GM18868 (cell line): ENCODE results near the gene MXI1.
"Not testable (repeated sequence)": the region's sequence is repeated elsewhere in the genome, so short reads cannot be mapped to it uniquely, and the experiment has no call there.

Experiments
- ATAC-seq: cut with Tn5 transposase; IDR thresholded peaks from one replicate; pipeline ENCODE4 v1.9.1; 2021; ENCODE audit warnings: mild to moderate bottlenecking, moderate library complexity; ENCODE audit not compliant: unreplicated experiment

MXI1 gene

DNA sequence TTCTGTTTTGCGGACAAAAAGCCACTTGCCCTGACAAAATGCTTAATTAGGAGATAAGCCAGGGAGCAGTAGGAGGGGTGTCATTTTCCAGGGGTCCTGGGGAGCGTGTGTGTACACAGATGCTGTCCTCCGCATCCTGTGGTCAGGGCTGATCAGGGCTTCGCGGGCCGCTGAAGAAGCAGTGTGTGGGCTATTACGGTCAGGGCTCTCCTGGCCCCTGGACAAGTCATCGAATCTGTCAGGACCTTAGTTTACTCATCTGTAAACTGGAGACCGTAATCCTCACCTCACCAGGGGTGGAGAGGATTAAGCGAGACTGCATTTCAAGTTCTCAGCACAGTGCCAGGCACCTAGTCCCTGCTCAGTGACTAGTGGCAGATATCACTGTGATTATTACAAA, 26.0 kb upstream of the MXI1 start:
- ATAC-seq = no peak

DNA sequence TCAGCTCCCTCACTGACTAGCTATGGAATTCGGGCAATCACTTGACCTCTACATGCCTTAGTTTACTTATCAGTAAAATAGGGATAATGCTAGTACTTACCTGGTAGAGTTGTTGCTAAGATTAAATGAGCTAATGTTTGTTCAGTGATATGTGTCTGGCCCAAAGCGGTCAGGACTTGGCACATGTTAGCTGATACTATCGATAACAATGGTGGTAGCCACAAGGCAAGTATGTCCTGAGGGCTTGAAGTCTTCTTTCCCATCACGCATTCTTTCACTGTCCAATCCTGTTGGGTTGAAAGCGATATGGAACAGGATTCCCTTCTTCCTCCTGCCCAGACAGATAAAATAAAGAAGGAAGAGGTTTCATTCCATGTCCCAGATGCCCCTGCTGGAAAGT, 25.5 kb upstream of the MXI1 start:
- no peak for ATAC-seq

DNA sequence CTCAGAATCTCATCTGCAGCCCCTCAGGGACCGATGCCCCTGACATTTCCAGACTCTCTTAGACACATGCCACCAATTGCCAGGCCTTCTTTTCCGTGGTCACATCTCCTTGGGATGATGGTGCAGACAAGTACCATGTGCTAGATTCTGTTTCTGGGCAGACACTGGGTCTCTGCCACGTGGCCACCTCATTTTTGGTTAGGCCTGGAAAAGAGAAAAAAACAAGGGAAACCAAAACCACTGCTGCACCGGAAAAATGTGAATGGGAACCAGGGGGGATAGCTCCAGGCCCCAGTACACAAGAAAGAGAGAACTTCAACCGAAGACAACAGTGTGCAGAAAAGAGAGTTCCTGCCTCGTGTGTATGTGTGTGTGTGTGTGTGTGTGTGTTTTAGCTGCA, 23.0 kb upstream of the MXI1 start:
- ATAC-seq = no peak

GRCh38 chr10:110185646-110186182, 21.7 kb upstream of the MXI1 start:
- ATAC-seq = not testable (repeated sequence)

- ATAC-seq = no peak
Observed at GRCh38 chr10:110190170-110190569, 17.2 kb upstream of the MXI1 start.

GRCh38 chr10:110192552-110192951, 14.9 kb upstream of the MXI1 start:
- ATAC-seq = no peak

GRCh38 chr10:110200503-110200902, 6.9 kb upstream of the MXI1 start:
- ATAC-seq = peak; percentile 49

GRCh38 chr10:110201046-110201445, 6.4 kb upstream of the MXI1 start:
- not testable (repeated sequence) for ATAC-seq

DNA sequence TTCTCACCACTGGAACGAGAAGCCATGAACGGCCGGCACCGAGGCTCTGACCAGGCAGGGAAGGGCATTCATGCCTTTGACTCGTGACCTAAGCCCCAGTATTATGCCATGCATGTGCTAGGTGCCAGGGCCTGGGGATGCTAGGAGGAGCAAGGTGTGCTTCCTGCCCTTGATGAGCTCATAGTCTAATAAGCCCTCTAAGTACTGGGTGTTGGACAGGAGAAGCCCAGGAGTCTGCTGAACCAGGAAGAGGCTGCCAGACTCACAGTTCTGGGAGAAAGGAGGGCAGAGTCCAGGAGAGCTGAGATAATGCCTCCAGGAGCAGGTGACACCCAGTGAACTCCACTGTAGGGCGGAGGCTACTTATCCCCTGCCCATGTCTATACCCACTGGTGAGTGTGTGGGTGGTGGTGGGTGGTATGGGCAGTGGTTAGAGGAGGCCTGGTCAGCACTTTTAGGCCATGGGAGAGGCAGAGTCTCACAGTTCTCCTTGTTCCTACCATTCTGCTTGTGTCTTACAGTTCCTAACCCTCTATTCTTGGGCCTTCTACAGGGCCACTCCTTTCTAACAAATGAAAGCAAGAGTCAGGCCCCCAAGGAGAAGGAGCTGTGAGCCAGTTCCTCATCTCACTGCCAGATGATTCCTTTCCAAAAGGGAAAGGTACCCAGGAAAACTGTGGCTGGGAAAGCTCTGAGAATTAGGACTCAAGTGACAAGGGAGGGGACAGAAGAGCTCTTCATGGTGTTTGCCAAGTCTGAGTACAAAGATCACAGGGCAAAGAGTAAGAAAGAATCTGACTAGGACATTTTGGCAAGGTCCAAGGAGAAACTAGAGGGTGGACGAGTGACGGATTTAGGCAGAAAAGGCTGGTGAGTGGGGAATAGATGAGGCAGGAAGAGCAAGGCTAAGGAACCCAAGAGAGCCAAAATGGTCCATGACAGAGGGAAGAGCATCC, 3.6 kb upstream of the MXI1 start:
- ATAC-seq = no peak

- no peak for ATAC-seq
Observed at GRCh38 chr10:110205051-110205675, 2.2 kb upstream of the MXI1 start.

DNA sequence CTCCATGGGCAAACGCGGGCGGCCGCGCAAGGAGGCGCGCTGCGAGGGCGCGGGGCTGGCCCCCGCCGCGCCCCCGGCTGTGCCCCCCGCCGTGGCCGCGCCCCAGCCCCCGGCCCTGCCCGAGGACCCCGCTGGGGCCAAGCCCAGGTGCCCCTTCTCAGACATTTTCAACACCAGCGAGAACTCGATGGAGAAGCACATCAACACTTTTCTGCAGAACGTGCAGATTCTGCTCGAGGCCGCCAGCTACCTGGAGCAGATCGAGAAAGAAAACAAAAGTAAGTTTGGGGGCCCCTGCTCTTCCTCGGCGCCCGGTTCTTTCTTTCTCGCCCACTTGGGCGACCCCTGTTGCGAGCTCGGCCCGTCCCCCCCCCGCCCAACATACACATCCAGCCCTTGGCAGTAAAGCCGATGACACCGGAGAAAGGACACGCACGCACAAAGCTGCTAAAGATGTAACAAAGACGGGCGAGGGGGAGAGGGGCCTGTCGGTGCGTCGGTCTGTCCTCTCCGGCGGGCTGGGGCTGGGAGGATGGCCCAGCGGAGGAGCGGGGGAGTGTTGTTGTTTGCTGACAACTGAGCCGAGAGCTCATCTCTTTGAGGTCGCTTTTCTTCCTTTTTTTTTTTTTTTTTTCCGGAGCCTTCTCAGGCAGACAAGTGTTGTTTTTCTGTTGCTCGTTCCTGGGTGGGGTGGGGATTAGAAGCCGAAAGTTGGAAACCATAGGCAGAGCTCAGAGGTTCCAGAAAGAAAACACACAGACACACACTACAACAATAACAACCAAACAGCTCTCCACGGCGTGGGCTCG, 604 bp downstream of the MXI1 start:
- ATAC-seq = no peak

DNA sequence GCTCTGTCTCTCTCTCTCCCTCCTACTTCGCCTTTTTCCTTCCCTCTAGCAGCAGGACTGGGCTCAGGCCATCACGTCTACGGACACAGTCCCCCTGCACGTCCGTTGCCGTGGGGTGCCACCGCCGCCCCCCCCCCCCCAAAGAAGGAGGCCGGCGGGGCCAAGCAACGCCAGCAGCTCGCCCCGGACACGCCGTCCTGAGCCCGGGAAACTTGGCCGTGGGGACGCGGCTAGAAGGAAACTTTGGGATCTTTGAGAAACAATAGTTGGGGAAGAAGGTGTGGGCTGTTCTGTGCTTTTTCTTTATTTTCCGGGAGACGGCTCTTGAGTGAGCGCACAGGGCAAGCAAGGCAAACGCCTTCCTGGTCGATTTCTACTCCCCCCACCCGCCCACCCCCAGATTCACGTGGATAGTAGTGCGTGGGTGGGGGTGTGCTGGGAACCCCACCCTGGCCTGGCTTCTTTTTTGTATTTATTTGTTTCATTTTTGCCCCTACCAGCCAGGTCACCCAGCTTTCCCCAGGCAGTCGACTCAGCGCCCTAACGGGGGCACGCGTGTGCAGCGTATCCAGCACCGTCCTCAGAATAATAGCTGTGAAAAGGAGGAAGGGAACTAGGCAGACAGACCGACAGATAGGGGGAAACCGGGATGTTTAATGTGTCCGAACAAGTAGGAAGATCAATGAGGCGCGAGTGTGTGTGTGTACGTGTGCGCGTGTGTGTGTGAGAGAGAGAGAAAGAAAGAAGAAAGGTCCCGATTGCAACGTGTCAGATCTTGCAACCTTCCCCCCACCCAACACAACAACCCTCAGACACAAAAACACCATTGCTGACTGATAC, 1.4 kb downstream of the MXI1 start:
- no peak for ATAC-seq

DNA sequence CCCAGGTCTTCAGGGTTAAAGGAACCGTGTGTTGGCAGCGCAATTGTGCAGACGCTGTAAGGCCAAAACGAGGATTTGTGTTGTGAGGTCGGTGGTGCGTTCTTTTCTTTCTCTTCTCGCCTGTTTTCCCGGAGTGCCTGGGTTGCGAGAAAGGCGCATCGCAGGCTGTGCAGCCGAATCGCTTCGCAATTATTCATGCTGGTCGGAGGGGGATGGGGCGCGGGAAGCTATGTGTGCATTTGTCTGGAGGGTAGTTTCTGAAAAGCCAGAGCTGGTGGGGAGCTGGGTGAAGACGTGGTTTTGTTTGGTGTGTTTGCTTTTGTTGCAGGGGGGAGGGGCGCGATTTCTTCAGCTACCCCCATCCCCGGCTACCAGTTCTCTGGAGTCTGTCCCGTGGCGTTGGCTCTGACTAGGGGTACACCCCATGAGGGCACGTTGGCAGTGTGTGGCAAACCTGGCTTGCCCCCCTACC, 2.1 kb downstream of the MXI1 start:
- ATAC-seq = no peak

DNA sequence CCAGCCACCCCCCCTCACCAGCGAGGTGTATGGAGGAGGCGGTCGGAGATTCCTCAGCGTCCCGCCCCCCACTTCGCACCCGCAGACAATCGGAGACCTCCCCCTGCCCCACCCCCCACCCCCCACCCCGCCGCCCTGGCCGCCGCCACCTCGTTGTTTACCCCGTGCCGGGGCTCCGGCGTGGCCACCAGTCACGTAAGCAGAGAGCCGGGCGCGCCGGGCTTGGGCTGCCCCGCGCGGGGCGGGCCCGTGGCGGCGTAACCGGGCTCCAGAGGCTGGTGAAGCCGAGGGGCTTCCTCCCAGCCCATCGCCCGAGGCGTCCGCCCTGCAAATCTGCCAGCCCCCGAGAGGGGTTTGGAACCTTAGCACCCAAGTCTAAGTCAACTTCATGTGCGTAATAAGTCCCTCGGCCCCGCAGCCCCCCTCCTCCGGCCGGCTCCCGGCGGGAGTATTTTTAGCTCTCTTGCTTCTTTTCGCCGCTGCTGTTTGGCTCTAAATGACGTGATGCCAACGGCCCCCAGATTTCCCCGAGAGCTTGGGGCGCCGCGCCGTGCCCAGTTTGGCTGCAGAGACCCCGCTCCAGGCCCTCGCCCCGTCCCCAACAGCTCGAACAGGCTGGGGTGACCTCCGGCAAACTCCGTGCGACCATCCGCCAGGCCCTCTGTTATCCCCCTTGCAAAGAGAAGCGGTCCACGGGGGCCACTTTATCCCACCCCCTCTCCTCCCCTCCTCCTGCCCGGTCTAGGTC, 2.7 kb downstream of the MXI1 start:
- ATAC-seq = no peak

DNA sequence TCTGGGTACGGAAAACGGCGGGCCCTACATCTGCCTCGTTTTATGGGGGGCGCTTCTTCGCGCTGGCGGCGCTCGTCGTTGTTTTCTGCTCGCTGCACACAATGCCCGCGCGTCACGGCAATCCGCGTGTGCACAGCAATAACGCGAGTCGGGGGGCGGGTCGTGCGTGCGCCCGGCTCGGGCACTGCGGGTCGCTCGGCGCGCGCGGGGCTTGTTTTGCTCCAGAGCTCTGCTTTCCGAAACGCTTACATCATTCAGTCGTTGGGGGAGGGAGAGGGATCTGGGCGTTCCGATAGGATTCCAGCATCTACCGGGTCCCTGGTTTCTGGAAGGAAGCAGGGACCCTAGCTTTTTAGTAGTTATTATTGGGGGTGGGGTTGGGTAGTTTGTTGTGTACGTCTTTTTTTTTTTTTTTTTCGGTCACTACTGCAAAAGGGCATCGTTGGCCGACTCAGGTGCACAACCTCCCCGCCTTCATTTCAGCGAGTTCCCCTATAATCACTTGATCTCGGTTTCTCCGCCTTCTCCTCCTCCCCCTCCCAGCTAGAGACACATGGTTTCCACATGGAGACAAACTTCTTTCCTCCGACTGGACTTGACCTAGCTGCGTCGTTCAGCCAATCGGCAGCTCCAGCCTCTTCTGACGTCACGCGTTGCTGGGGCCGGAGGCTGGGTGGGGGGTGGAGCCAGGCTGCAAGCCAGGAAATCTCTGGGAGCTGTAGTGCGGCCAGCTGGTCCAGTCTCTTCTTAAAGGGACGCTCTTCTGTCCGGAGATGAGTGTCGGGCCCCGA, 3.5 kb downstream of the MXI1 start:
- peak; percentile 65 for ATAC-seq

- no peak for ATAC-seq
Observed at GRCh38 chr10:110211465-110211843, 4.0 kb downstream of the MXI1 start.

GRCh38 chr10:110212119-110213006, 5.0 kb downstream of the MXI1 start:
- ATAC-seq = peak; percentile 22

GRCh38 chr10:110214371-110214826, 7.0 kb downstream of the MXI1 start:
- no peak for ATAC-seq
